PC-9 (cell line): ENCODE data around the gene CACNB4. TPM values are rescaled to one million over a fixed set of nuclear protein-coding genes. Genes with fewer than 3 reads are reported as not detected.
A peak's percentile ranks its signal among the peaks of the same experiment; 100 is the strongest.

Experiments
- BruUV-seq: library from RNA; stranded (reverse); fragments of 400-500 nt; replicated peaks from 2 replicates; lab custom pipeline; 2021; lab: Mats Ljungman, UMichigan
- CTCF ChIA-PET: fragments of 300-600 bp; sonication (Branson Sonifier 250); formaldehyde crosslinking; loops from one replicate; lab custom pipeline; 2022; ENCODE audit warnings: antibody characterized with exemption; lab: Charles Lee
- POLR2A ChIA-PET: fragments of 300-600 bp; sonication (Branson Sonifier 250); formaldehyde crosslinking; loops from one replicate; lab custom pipeline; 2022; ENCODE audit warnings: antibody characterized with exemption; ENCODE audit not compliant: unreplicated experiment; lab: Charles Lee
- DNase-seq, 2 experiments: peaks; one replicate each; pipeline versions ENCODE4 v3.0.0 to v3.0.0-alpha.2; 2015 to 2022; ENCODE audit warnings: mixed read lengths in 1 of 2
- H2AFZ ChIP-seq: fragments of 200-600 bp; sonication (generic); 2 replicates; pipeline ENCODE4 v1.8.1; 2017; ENCODE audit warnings: antibody characterized with exemption
- H3F3A ChIP-seq: fragments of 200-600 bp; sonication (generic); 2 replicates; pipeline ENCODE4 v1.8.1; 2017; ENCODE audit warnings: antibody characterized with exemption, mild to moderate bottlenecking, low read depth; ENCODE audit not compliant: insufficient read depth
- H3K27ac ChIP-seq: fragments of 200-600 bp; sonication (generic); 2 replicates; pipeline ENCODE4 v1.6.1; 2016; ENCODE audit warnings: mixed run types
- H3K27me3 ChIP-seq: fragments of 200-600 bp; sonication (generic); 2 replicates; pipeline ENCODE4 v1.6.1; 2016; ENCODE audit warnings: low read depth, mixed run types; ENCODE audit not compliant: insufficient read depth
- H3K36me3 ChIP-seq: fragments of 200-600 bp; sonication (generic); 2 replicates; pipeline ENCODE4 v1.6.1; 2016; ENCODE audit warnings: low read depth, mixed run types
- H3K4me1 ChIP-seq: fragments of 200-600 bp; sonication (generic); replicated peaks from 2 replicates; pipeline ENCODE4 v1.6.1; 2016; ENCODE audit warnings: mixed run types; ENCODE audit not compliant: insufficient read depth
- H3K4me2 ChIP-seq: fragments of 200-600 bp; sonication (generic); 2 replicates; pipeline ENCODE4 v1.6.1; 2017; ENCODE audit warnings: mixed run types
- H3K4me3 ChIP-seq: fragments of 200-600 bp; sonication (generic); 2 replicates; pipeline ENCODE4 v1.6.1; 2016; ENCODE audit warnings: mixed run types
- H3K79me2 ChIP-seq: fragments of 200-600 bp; sonication (generic); 2 replicates; pipeline ENCODE4 v1.6.1; 2017; ENCODE audit warnings: low read depth, mixed run types
- H3K9me2 ChIP-seq: fragments of 200-600 bp; sonication (generic); 2 replicates; pipeline ENCODE4 v1.8.1; 2017; ENCODE audit warnings: mild to moderate bottlenecking; ENCODE audit not compliant: insufficient read depth
- H3K9me3 ChIP-seq: fragments of 200-600 bp; sonication (generic); 2 replicates; pipeline ENCODE4 v1.8.1; 2016; ENCODE audit warnings: low read depth; ENCODE audit not compliant: insufficient read depth
- H4K20me1 ChIP-seq: fragments of 200-600 bp; sonication (generic); 2 replicates; pipeline ENCODE4 v1.8.1; 2017; ENCODE audit not compliant: insufficient read depth
- CTCF ChIP-seq: fragments of 200-600 bp; sonication (generic); conservative IDR thresholded peaks from 2 replicates; pipeline ENCODE4 v1.6.1; 2017; ENCODE audit warnings: mixed run types, antibody characterized with exemption, mild to moderate bottlenecking, moderate library complexity
- EZH2 ChIP-seq: fragments of 200-600 bp; sonication (generic); IDR thresholded peaks from 2 replicates; pipeline ENCODE4 v1.8.0; 2017; ENCODE audit warnings: antibody characterized with exemption, low read depth
- intact Hi-C: fragments of 100-400 bp; cut with micrococcal nuclease; formaldehyde crosslinking; loops from one replicate; pipeline ENCODE4 v1.10.0; 2022; ENCODE audit not compliant: unreplicated experiment
- total RNA-seq: library from RNA; stranded (reverse); gene quantifications from 2 replicates; pipeline ENCODE4 v1.2.3, GENCODE V29; 2021

The CACNB4 gene
- total RNA-seq, 1 experiment from 2014 or later, result 0.98 TPM

GRCh38 chr2:152047824-152048471 lies 50.9 kb downstream of the CACNB4 start:
- no peaks in the 10 kb centered on the region for H3K4me1 ChIP-seq
- CTCF ChIA-PET, result no interaction called here
- no peaks in the 10 kb centered on the region for H3K79me2 ChIP-seq
- no peaks in the 10 kb centered on the region for H3F3A ChIP-seq
- TF ChIP-seq EZH2 (no peak), CTCF (peak; percentile 53)
- no peaks in the 10 kb centered on the region for H3K9me2 ChIP-seq
- intact Hi-C loops, result no loop called here
- no peaks in the 10 kb centered on the region for H3K9me3 ChIP-seq
- no peak overlapping the region for H3K27ac ChIP-seq
- no peak overlapping the region for H2AFZ ChIP-seq
- no peak overlapping the region for H3K4me3 ChIP-seq
- H4K20me1 ChIP-seq, result no peaks in the 10 kb centered on the region
- POLR2A ChIA-PET, result no interaction called here
- no peak overlapping the region for H3K4me2 ChIP-seq
- H3K27me3 ChIP-seq, result no peaks in the 10 kb centered on the region
- no peaks in the 10 kb centered on the region for H3K36me3 ChIP-seq
- no peak for DNase-seq
- no TSS peak for BruUV-seq

GRCh38 chr2:152046940-152047339 lies 51.9 kb downstream of the CACNB4 start:
- Histone ChIP-seq H3F3A (no peaks in the 10 kb centered on the region), H3K27ac (no peak overlapping the region), H3K4me3 (no peak overlapping the region), H2AFZ (no peak overlapping the region), H4K20me1 (no peaks in the 10 kb centered on the region), H3K9me2 (no peaks in the 10 kb centered on the region), H3K9me3 (no peaks in the 10 kb centered on the region), H3K4me1 (no peaks in the 10 kb centered on the region), H3K27me3 (no peaks in the 10 kb centered on the region), H3K4me2 (no peak overlapping the region), H3K79me2 (no peaks in the 10 kb centered on the region), H3K36me3 (no peaks in the 10 kb centered on the region)
- DNase-seq, result no peak
- ChIA-PET POLR2A (interaction anchor here (0.6 kb wide), 1 partner anchor 80 kb away, joined by 4 read pairs; no protein-coding TSS in a partner anchor), CTCF (no interaction called here)
- no TSS peak for BruUV-seq
- intact Hi-C loops, result no loop called here
- no peak for TF ChIP-seq CTCF

- BruUV-seq, result no TSS peak
- no peaks in the 10 kb centered on the region for H3K4me1 ChIP-seq
- no peak overlapping the region for H3K4me2 ChIP-seq
- intact Hi-C loops, result loop anchor here (5.0 kb wide), 1 partner anchor 594 kb away; no protein-coding TSS in a partner anchor
- H3K9me3 ChIP-seq, result no peaks in the 10 kb centered on the region
- TF ChIP-seq CTCF (no peak), EZH2 (no peak)
- H4K20me1 ChIP-seq, result no peaks in the 10 kb centered on the region
- H3K27ac ChIP-seq, result no peak overlapping the region
- DNase-seq, result no peak
- POLR2A ChIA-PET, result no interaction called here
- H3K4me3 ChIP-seq, result no peak overlapping the region
- H3K36me3 ChIP-seq, result no peaks in the 10 kb centered on the region
- H3F3A ChIP-seq, result no peaks in the 10 kb centered on the region
- H3K79me2 ChIP-seq, result no peaks in the 10 kb centered on the region
- CTCF ChIA-PET, result interaction anchor here (0.5 kb wide), 1 partner anchor 101 kb away, joined by 4 read pairs; no protein-coding TSS in a partner anchor
- no peaks in the 10 kb centered on the region for H3K27me3 ChIP-seq
- H2AFZ ChIP-seq, result peak overlapping the region; percentile 4; the same call in 1 of the 2 replicates
- no peaks in the 10 kb centered on the region for H3K9me2 ChIP-seq
Measured at GRCh38 chr2:152042636-152043615, 55.9 kb downstream of the CACNB4 start.
